Mucosa of descending colon (tissue), 3 donors: ENCODE measurements around the gene CRTAC1. TPM values are rescaled to one million over a fixed set of nuclear protein-coding genes. Genes with fewer than 3 reads are reported as not detected.

Experiments used
- ATAC-seq: fragments of 200-7000 bp; cut with Tn5 transposase; one replicate; pipeline ENCODE4 v1.9.1; 2020; ENCODE audit warnings: mild to moderate bottlenecking, moderate library complexity
- DNase-seq, 3 donors: peaks; one replicate each; pipeline ENCODE4 v3.0.0-alpha.2; 2020
- H3K36me3 ChIP-seq: fragments of 200-600 bp; one replicate; pipeline ENCODE4 v1.8.0; 2021; ENCODE audit warnings: low read depth, mild to moderate bottlenecking
- H3K4me1 ChIP-seq: fragments of 200-600 bp; one replicate; pipeline ENCODE4 v1.8.0; 2021; ENCODE audit warnings: low read depth, mild to moderate bottlenecking
- H3K4me3 ChIP-seq: fragments of 200-600 bp; one replicate; pipeline ENCODE4 v1.8.0; 2021; ENCODE audit warnings: mild to moderate bottlenecking
- H3K9me3 ChIP-seq: fragments of 200-600 bp; one replicate; pipeline ENCODE4 v1.8.0; 2021; ENCODE audit warnings: mild to moderate bottlenecking
- intact Hi-C, 2 donors: fragments of 100-400 bp; cut with DNase I in 1 of 2; cut with micrococcal nuclease in 1 of 2; formaldehyde crosslinking; loops; one replicate each; pipeline versions ENCODE4 v1.11.0 to v1.11.1; 2022; cut with DNase I, micrococcal nuclease
- total RNA-seq, 3 donors: library from RNA; stranded (reverse); fragmentation: NEBNext Ultra II Directional in 2 of 3; extraction: Animal tissue kit (Norgen Biotek cat#: 25700) in 2 of 3; gene quantifications; one replicate each; pipeline versions ENCODE4 v1.2.1 to v1.2.4, GENCODE V29; 2021 to 2023
- TF ChIP-seq, protein P1 (sequence below): fragments of 200-600 bp; IDR thresholded peaks from one replicate; pipeline ENCODE4 v1.8.0; 2022; ENCODE audit warnings: antibody characterized with exemption, mild to moderate bottlenecking
- donor health status: DM: no; HTN: no; CAD: no; lungs with moderate emphysema.
- donor health status: DM: no; HTN: no; CAD: no.
- donor health status: DM: no; HTN: yes; CAD: no.

CRTAC1 gene
- total RNA-seq, 3 donors from 2014 or later = 0.17 to 8.8 (median 1.0) TPM

DNA sequence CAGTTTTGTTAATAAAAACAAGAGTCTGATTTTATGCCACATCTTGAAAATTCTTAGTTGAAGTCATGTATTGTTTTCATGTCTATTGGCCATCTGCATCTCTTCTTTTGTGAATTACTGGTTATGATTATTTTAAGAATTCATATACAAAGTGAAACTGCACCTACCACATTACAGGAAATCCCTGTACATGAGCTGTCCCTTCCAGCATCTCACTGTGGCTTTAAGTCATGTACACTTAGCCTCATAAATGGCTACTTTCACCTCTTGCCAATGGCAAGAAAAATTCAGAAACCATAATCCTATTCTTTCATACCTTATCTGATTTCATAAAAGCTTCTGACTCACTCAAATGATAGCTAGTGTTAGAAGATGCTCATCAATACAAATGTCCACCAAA lies 48.6 kb downstream of the CRTAC1 start:
- TF ChIP-seq, protein P1, sequence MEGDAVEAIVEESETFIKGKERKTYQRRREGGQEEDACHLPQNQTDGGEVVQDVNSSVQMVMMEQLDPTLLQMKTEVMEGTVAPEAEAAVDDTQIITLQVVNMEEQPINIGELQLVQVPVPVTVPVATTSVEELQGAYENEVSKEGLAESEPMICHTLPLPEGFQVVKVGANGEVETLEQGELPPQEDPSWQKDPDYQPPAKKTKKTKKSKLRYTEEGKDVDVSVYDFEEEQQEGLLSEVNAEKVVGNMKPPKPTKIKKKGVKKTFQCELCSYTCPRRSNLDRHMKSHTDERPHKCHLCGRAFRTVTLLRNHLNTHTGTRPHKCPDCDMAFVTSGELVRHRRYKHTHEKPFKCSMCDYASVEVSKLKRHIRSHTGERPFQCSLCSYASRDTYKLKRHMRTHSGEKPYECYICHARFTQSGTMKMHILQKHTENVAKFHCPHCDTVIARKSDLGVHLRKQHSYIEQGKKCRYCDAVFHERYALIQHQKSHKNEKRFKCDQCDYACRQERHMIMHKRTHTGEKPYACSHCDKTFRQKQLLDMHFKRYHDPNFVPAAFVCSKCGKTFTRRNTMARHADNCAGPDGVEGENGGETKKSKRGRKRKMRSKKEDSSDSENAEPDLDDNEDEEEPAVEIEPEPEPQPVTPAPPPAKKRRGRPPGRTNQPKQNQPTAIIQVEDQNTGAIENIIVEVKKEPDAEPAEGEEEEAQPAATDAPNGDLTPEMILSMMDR = no peak
- H3K9me3 ChIP-seq = no peaks in the 10 kb centered on the region
- ATAC-seq = no peak
- intact Hi-C loops = no loop called here
- no peak overlapping the region for H3K4me3 ChIP-seq
- H3K36me3 ChIP-seq = no peaks in the 10 kb centered on the region
- DNase-seq = no peak
- no peaks in the 10 kb centered on the region for H3K4me1 ChIP-seq

DNA sequence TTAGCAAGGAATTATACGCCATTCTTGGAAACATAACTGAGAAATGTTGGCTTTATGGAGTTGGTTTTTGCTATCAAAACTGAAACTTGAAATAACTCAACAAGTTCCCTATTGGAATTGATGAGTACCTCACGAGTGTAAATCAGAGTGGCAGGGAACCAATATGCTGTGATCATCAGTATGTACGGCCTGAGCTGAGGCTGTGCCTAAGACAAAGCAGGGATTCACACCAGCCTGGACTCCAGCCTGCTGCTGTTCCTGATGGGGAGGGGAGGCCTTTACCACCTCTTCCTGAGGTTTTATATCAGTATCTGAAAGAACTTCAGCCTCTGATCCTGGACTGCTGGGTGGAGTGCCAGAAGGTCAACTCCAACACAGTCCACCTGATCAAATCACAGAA lies 52.7 kb downstream of the CRTAC1 start:
- Histone ChIP-seq H3K4me3 (no peak overlapping the region), H3K9me3 (no peaks in the 10 kb centered on the region), H3K36me3 (no peaks in the 10 kb centered on the region), H3K4me1 (no peaks in the 10 kb centered on the region)
- DNase-seq (no peak), ATAC-seq (no peak)
- intact Hi-C loops = no loop called here
- TF ChIP-seq, protein P1 = no peak

DNA sequence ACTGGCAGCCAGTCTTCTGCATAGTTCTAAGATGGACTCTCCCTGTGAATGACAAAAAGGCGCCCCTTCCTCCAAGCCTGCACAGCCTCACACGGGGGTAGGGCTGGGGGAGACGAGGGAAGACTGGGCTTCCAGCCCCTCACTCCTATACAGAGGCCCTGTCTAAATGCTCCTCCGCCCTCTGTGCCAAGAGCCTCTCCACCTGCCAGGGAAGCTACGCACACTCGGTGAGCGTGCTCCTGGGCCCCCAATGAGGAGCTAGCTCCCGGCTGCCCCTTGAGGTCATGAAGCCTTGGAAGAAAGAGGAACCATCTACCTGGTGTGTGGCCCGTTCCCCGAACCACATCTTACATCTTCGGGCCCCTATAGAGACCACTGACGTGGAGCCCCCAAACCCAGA lies 54.8 kb downstream of the CRTAC1 start:
- TF ChIP-seq, protein P1 = no peak
- no peak for ATAC-seq
- Histone ChIP-seq H3K4me1 (no peaks in the 10 kb centered on the region), H3K36me3 (no peaks in the 10 kb centered on the region), H3K4me3 (no peak overlapping the region), H3K9me3 (no peaks in the 10 kb centered on the region)
- intact Hi-C loops = no loop called here
- no peak for DNase-seq

DNA sequence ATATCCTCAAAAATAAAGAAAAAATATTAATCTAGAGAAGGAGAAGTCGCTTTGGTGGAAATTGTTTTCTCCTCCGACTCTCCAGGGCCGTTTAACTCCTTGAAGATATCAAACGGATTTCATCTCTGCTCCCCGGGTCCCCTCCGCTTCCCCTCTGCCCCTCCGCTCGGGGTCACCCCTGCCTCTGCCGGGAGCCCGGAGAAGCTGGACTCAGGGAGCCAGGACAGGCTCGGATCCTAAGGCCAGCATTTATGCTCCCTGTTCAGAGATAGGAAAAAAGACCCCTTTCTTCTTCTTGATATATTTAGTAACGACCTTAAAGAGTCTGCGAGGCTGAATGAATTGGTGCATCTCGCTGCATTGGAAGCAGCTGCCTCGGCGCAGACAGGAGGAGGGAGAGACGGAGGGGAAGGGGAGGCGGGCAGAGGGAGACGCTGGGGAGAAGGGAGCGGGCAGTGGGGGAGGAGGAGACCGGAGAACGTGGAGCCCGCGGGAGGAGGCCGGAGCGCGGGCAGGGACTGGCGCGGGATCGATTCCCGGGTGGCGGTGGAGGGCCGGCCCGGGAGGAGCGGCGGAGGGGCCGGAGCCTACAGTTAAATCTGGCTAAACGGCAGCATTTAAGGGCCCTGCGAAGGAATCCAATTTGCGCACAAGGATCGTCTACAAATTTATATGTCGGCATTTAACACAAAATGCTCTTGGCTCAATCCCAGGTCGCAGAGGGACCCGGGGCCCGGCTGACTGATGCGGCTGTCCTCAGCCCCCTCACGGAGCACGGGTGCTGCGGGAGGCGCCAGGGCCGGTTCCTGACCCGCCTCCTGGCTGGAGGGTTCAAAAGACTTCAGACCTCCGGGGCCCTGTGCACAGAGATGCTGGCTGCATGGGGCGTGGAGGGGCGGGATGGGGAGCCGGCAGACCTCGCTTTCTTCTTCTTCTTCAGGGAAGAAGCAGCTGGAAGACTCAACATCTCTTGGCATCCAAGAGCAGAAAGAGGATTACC lies 55.6 kb downstream of the CRTAC1 start:
- intact Hi-C loops = no loop called here
- ATAC-seq = no peak
- TF ChIP-seq, protein P1 = no peak
- no peaks in the 10 kb centered on the region for H3K9me3 ChIP-seq
- no peak overlapping the region for H3K4me3 ChIP-seq
- no peaks in the 10 kb centered on the region for H3K4me1 ChIP-seq
- H3K36me3 ChIP-seq = no peaks in the 10 kb centered on the region
- no peak for DNase-seq

DNA sequence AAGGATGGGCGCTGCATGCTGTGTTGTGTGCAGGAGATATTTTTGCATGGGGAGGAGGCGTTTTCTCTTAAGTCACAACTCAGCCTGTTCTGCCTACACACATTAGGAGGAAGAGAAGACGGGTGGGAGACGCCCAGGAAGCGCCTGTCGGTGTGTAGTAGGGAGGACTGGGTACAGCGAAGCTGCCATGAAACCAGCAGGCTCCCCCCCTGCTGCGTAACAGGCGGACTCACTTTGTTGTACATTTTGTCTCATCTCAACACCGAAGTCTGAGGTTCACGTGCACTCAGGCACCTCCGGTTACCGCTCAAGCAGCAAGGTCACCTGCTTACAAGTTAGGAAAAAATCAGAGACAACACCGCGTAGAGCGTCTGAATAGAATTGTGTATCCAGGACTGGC lies 56.3 kb downstream of the CRTAC1 start:
- intact Hi-C loops = no loop called here
- DNase-seq (no peak), ATAC-seq (no peak)
- TF ChIP-seq, protein P1 = no peak
- no peaks in the 10 kb centered on the region for H3K36me3 ChIP-seq
- no peaks in the 10 kb centered on the region for H3K4me1 ChIP-seq
- H3K9me3 ChIP-seq = no peaks in the 10 kb centered on the region
- H3K4me3 ChIP-seq = no peak overlapping the region
